Measurements from ENCODE around the gene GTF2B. TPM values are rescaled to one million over a fixed set of nuclear protein-coding genes. Genes with fewer than 3 reads are reported as not detected.
A peak's percentile ranks its signal among the peaks of the same experiment; 100 is the strongest.

GTF2B gene
- total and polyA plus RNA-seq, 2 experiments from 2014 or later = 19.8 to 19.9 TPM

GRCh38 chr1:88877911-88878310, 13.5 kb downstream of the GTF2B start (continued):
- TF ChIP-seq ZNF462 (CRISPR knock-in tag; IDR thresholded peaks at IDR 0.05) (no peak), ETS1 (IDR thresholded peaks at IDR 0.05) (no peak)

- H3K27ac ChIP-seq (ENCODE audit: low read depth) = no peak overlapping the region
- no peak overlapping the region for H3K4me3 ChIP-seq
- no peaks in the 10 kb centered on the region; the same call in 1 of the 2 replicates for H3K79me2 ChIP-seq (replicated peaks; ENCODE audit: insufficient read depth)
- Mint-ChIP-seq H3K4me1 (peaks cover 4% of the 10 kb centered on the region; the same call in 1 of the 3 replicates), H3K27me3 (ENCODE audit: insufficient read depth, low read depth, poor library complexity) (no peaks in the 10 kb centered on the region), H3K9me3 (no peaks in the 10 kb centered on the region), H3K36me3 (ENCODE audit: low read depth) (no peaks in the 10 kb centered on the region), H3K4me3 (no peak overlapping the region), H3K27ac (peak overlapping the region; percentile 78)
- H3K36me3 ChIP-seq (ENCODE audit: insufficient read depth) = no peaks in the 10 kb centered on the region
- ATAC-seq (peak; percentile 22; the same call in 1 of the 3 replicates), DNase-seq (ENCODE audit: low spot score) (peak; percentile 71)
- no peaks in the 10 kb centered on the region for H4K20me1 ChIP-seq (replicated peaks; ENCODE audit: insufficient read depth)
- H3K9me2 ChIP-seq (ENCODE audit: insufficient read depth) = no peaks in the 10 kb centered on the region
- no peaks in the 10 kb centered on the region for H3K27me3 ChIP-seq (ENCODE audit: insufficient read depth)
- TF ChIP-seq CTCF (conservative IDR thresholded peaks at IDR 0.05; ENCODE audit: low read depth in 2 of 2) = peak; percentile 56 to 81
- TF ChIP-seq EZH2phosphoT487 (IDR thresholded peaks at IDR 0.05; ENCODE audit: unreplicated experiment) = no peak
- no peak for TF ChIP-seq JUNB (IDR thresholded peaks at IDR 0.05; ENCODE audit: unreplicated experiment)
- TF ChIP-seq REST (IDR thresholded peaks at IDR 0.05; ENCODE audit: unreplicated experiment) = no peak
- no peak overlapping the region for H3K4me2 ChIP-seq
- H3K4me1 ChIP-seq (ENCODE audit: insufficient read depth) = no peaks in the 10 kb centered on the region
- H2AFZ ChIP-seq = no peak overlapping the region
- H3F3A ChIP-seq (replicated peaks; ENCODE audit: low read depth) = no peaks in the 10 kb centered on the region
These were observed 14.0 kb downstream of the GTF2B start for GRCh38 chr1:88877382-88877825.
